Epithelial cell of esophagus (primary cell): Measurements from ENCODE around the gene NMUR1.

Experiments
- DNase-seq: peaks from one replicate; pipeline ENCODE4 v3.0.0; 2010; ENCODE audit warnings: low read depth
- H3K4me3 ChIP-seq: 2 replicates; pipeline ENCODE4 v1.5.1; 2011; ENCODE audit warnings: mild to moderate bottlenecking, low read length, control low read depth
- CTCF ChIP-seq: IDR thresholded peaks from 2 replicates; pipeline ENCODE4 v1.5.1; 2011; ENCODE audit warnings: low read depth, mild to moderate bottlenecking, low read length, control low read depth, inconsistent platforms; ENCODE audit not compliant: insufficient read depth; ENCODE audit errors: missing control alignments

The NMUR1 gene

GRCh38 chr2:231548752-231549151, 18.5 kb upstream of the NMUR1 start:
- DNase-seq = no peak
- no peak overlapping the region for H3K4me3 ChIP-seq
- TF ChIP-seq CTCF = no peak

DNA sequence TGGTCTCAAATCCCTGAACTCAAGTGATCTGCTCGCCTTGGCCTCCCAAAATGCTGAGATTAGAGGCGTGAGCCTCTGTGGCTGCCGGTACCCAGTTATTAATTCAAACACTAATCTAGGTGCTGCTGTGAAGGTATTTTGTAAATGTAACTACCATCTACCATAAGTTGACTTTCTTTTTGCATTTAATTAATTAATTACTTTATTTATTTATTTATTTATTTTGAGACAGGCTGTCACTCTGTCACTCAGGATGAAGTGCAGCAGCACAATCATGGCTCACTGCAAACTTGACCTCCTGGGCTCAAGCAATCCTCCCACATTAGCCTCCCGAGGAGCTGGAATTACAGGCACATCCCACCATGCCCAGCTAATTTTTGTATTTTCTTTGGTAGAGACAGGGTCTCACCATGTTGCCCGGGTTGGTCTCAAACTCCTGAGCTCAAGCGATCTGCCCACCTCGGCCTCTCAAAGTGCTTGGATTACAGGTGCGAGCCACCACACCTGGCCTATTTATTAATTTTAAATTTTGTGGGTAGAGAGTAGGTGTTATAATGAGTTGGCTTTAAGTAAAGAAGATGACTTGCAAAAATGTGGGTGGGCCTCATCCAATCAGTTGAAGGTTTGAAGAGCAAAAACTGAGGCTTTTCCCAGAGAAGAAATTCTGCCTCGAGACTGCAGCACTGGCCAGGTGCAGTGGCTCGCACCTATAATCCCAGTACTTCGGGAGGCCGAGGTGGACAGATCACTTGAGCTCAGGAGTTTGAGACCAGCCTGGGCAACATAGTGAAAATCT, 17.3 kb upstream of the NMUR1 start:
- no peak for DNase-seq
- no peak overlapping the region for H3K4me3 ChIP-seq
- TF ChIP-seq CTCF = no peak

GRCh38 chr2:231546014-231546715, 15.9 kb upstream of the NMUR1 start:
- TF ChIP-seq CTCF = no peak
- H3K4me3 ChIP-seq = no peak overlapping the region
- no peak for DNase-seq

- TF ChIP-seq CTCF = no peak
- H3K4me3 ChIP-seq = no peak overlapping the region
- DNase-seq = no peak
Measured at GRCh38 chr2:231545105-231545902, 15.1 kb upstream of the NMUR1 start.

DNA sequence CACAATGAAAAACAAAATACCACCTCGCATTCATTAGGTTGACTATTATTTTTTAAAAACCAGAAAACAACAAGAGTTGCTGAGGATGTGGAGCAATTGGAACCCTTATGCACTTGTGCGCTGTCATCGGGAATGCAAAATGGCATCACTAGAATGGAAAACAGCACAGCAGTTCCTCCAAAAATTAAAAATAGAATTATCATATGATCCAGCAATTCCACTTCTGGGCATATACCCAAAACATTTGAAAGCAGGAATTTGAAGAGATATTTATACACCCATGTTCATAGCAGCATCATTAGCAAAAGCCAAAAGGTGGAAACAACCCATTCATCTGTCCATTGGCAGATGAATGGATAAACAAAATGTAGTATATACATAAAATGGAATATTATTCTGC, 11.9 kb upstream of the NMUR1 start:
- no peak for TF ChIP-seq CTCF
- DNase-seq = no peak
- H3K4me3 ChIP-seq = no peak overlapping the region

GRCh38 chr2:231541645-231542044, 11.4 kb upstream of the NMUR1 start:
- TF ChIP-seq CTCF = no peak
- H3K4me3 ChIP-seq = no peak overlapping the region
- no peak for DNase-seq
